ENCODE results near the gene INPP5E.

DNA sequence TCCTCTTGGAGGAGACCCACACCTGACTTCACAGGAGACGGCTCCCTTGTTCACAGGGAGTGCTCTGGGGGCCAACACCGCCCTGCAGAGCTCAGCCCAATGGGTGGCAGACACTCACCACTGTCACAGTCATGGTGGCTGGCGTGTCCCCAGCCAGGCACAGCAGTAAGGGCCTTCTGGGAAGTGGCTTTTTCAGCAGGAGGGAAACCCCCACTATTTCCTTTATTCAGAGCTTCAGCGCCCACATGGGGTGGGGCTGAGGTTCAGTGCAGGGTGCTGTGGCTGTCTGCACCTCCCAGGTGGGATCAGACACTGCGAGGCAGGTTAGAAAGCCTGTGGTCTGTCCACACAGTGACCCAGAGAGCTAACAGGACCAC lies 36.1 kb downstream of the INPP5E start:
- TF ChIP-seq, protein P1, sequence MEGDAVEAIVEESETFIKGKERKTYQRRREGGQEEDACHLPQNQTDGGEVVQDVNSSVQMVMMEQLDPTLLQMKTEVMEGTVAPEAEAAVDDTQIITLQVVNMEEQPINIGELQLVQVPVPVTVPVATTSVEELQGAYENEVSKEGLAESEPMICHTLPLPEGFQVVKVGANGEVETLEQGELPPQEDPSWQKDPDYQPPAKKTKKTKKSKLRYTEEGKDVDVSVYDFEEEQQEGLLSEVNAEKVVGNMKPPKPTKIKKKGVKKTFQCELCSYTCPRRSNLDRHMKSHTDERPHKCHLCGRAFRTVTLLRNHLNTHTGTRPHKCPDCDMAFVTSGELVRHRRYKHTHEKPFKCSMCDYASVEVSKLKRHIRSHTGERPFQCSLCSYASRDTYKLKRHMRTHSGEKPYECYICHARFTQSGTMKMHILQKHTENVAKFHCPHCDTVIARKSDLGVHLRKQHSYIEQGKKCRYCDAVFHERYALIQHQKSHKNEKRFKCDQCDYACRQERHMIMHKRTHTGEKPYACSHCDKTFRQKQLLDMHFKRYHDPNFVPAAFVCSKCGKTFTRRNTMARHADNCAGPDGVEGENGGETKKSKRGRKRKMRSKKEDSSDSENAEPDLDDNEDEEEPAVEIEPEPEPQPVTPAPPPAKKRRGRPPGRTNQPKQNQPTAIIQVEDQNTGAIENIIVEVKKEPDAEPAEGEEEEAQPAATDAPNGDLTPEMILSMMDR (conservative IDR thresholded peaks at IDR 0.05 in 1 of 2, IDR thresholded peaks at IDR 0.05 in 1 of 2; ENCODE audit: low read depth in 1 of 2, low read length in 2 of 2) = no peak
- no peak for TF ChIP-seq EZH2 (IDR thresholded peaks at IDR 0.05; ENCODE audit: low read length, missing control alignments)
